Spleen (tissue), 11 donors: ENCODE results near the gene NT5E. TPM values are rescaled to one million over a fixed set of nuclear protein-coding genes. Genes with fewer than 3 reads are reported as not detected.

Source experiments
- DNase-seq: peaks from one replicate; pipeline ENCODE4 v3.0.0-alpha.2; 2020
- H3K27ac ChIP-seq, 8 donors: fragments of 200-600 bp; sonication (generic) in 7 of 8; 1 replicate in 4 of 8; 2 replicates in 4 of 8; pipeline versions ENCODE4 v1.5.0 to v1.8.0; 2016 to 2021; ENCODE audit warnings: inconsistent platforms in 4 of 8, mild to moderate bottlenecking in 4 of 8, moderate library complexity in 1 of 8
- H3K27me3 ChIP-seq, 7 donors: fragments of 200-600 bp; sonication (generic) in 6 of 7; replicated peaks in 1 of 7; 1 replicate in 4 of 7; 2 replicates in 3 of 7; pipeline versions ENCODE4 v1.5.0 to v1.8.0; 2016 to 2021; ENCODE audit warnings: inconsistent platforms in 3 of 7, mild to moderate bottlenecking in 1 of 7
- H3K36me3 ChIP-seq, 6 donors: fragments of 200-600 bp; sonication (generic) in 5 of 6; 1 replicate in 4 of 6; 2 replicates in 2 of 6; pipeline versions ENCODE4 v1.5.0 to v1.8.0; 2016 to 2021; ENCODE audit warnings: inconsistent platforms in 2 of 6
- H3K4me1 ChIP-seq, 6 donors: fragments of 200-600 bp; sonication (generic) in 5 of 6; 1 replicate in 3 of 6; 2 replicates in 3 of 6; pipeline versions ENCODE4 v1.5.0 to v1.8.0; 2016 to 2021; ENCODE audit warnings: inconsistent platforms in 3 of 6
- H3K4me3 ChIP-seq, 8 donors: fragments of 200-600 bp; sonication (generic) in 7 of 8; 1 replicate in 4 of 8; 2 replicates in 4 of 8; pipeline versions ENCODE4 v1.5.0 to v1.8.0; 2016 to 2021; ENCODE audit warnings: inconsistent platforms in 4 of 8, mild to moderate bottlenecking in 4 of 8, moderate library complexity in 2 of 8
- H3K9me3 ChIP-seq, 8 donors: fragments of 200-600 bp; sonication (generic) in 7 of 8; 1 replicate in 4 of 8; 2 replicates in 4 of 8; pipeline versions ENCODE4 v1.5.0 to v1.8.0; 2016 to 2021; ENCODE audit warnings: inconsistent platforms in 4 of 8
- CTCF ChIP-seq, 11 experiments: fragments of 200-600 bp in 7 of 11; fragments of 450-650 bp in 4 of 11; sonication (generic) in 4 of 11; IDR thresholded peaks in 8 of 11; conservative IDR thresholded peaks in 3 of 11; 1 replicate in 7 of 11; 2 replicates in 4 of 11; pipeline versions ENCODE4 v1.4.0 to v1.8.0; 2016 to 2021; ENCODE audit warnings: antibody characterized with exemption in 11 of 11, inconsistent platforms in 4 of 11, mild to moderate bottlenecking in 1 of 11
- POLR2A ChIP-seq, 3 donors: fragments of 450-650 bp; IDR thresholded peaks; one replicate each; pipeline ENCODE4 v1.5.1; 2017; ENCODE audit warnings: antibody characterized with exemption in 3 of 3, mild to moderate bottlenecking in 1 of 3
- POLR2AphosphoS5 ChIP-seq, 3 donors: sonication (generic); formaldehyde crosslinking; IDR thresholded peaks; one replicate each; pipeline ENCODE4 v1.5.1; 2017; ENCODE audit warnings: antibody characterized with exemption in 3 of 3
- WGBS, 5 donors: extraction: QIAGEN DNeasy Blood & Tissue Kit in 3 of 5; methylation state at CpG; one replicate each; pipeline versions ENCODE4 v1.1.5 to v1.1.7; 2013 to 2018; 5-methylcytosine and 5-hydroxymethylcytosine counted together
- intact Hi-C: fragments of 100-400 bp; cut with DNase I; formaldehyde crosslinking; loops from one replicate; pipeline ENCODE4 v1.15.0; 2023; ENCODE audit warnings: low total_unique reads
- polyA plus RNA-seq, 3 donors: library from polyadenylated mRNA; stranded (reverse); fragments of 200-250 nt; gene quantifications; one replicate each; pipeline ENCODE4 v1.2.1, GENCODE V29; 2013
- total RNA-seq, 7 donors: library from RNA; depleted of rRNA in 3 of 7; stranded (reverse); fragments of >200 nt in 3 of 7; fragmentation: NEBNext Ultra II Directional in 4 of 7; extraction: Animal tissue kit (Norgen Biotek cat#: 25700) in 4 of 7; gene quantifications; one replicate each; pipeline versions ENCODE4 v1.1.0 to v1.2.1, GENCODE V29; 2016 to 2021
- donor health status: healthy with polysubstance abuse.
- donor health status: DM: no; HTN: no; CAD: no; lungs with moderate emphysema.
- donor health status: DM: no; HTN: no; CAD: no.
- donor health status: Bipolar disorder and iron deficiency.
- donor health status: healthy.
- donor health status: DM: no; HTN: no; CAD: no.
- donor health status: DM: yes; HTN: yes; CAD: no.

NT5E gene
- total and polyA plus RNA-seq, 10 donors: 8.4 to 32.2 (median 19.1) TPM

- intact Hi-C loops: no loop called here
- Histone ChIP-seq H3K4me1 (peaks cover 0 to 14% (median 0%) of the 10 kb centered on the region in 6 donors), H3K36me3 (no peaks in the 10 kb centered on the region), H3K27ac (no peak overlapping the region), H3K9me3 (no peaks in the 10 kb centered on the region), H3K27me3 (peaks cover 0 to 10% (median 0%) of the 10 kb centered on the region in 7 donors), H3K4me3 (no peak overlapping the region)
- TF ChIP-seq POLR2AphosphoS5 (IDR thresholded peaks at IDR 0.05) (no peak), POLR2A (IDR thresholded peaks at IDR 0.05) (no peak), CTCF (IDR thresholded peaks at IDR 0.05 in 8 of 11, conservative IDR thresholded peaks at IDR 0.05 in 3 of 11) (no peak)
- no peak for DNase-seq
- WGBS, 5 donors: 85 to 95% (median 91%) methylated on average over 2 of the region's 2 CpGs
Measured at GRCh38 chr6:85418059-85418458, 31.8 kb upstream of the NT5E start.

DNA sequence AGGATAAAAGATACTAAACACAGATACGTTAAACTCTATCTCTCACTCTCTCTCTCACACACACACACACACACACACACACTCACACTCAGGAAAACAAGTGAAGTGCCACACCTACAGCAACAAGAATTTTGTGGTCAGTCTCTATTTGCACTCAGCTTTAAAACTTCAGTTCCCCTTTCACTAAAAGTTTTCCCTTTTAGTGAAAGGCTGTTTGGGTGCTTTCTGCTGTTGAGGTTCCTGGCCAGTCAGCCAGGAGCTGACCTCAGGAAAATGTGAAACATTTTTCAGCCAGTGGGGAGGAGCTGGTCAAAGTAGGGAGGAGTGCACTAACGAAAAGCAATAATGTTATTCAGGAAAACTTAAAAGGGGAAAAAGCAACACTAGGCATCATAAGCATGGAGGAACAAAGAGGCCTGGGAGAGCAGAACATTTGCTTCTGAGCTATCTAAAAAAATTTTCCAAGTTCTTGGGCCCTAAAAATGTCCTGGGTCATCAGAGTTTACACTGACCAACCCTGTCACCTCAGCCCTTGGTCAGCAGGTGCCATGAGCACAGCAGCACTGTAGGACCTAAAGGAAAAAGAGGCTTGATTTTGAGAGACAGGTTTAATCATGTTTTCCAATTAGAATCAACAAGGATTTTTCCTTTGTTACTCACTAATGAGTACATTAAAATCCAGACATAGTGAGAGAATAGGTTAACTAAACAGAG, 30.7 kb upstream of the NT5E start:
- Histone ChIP-seq H3K9me3 (no peaks in the 10 kb centered on the region), H3K36me3 (no peaks in the 10 kb centered on the region), H3K4me3 (no peak overlapping the region), H3K27ac (no peak overlapping the region), H3K4me1 (peaks cover 0 to 14% (median 0%) of the 10 kb centered on the region in 6 donors), H3K27me3 (peaks cover 0 to 3% (median 0%) of the 10 kb centered on the region in 7 donors)
- WGBS, 5 donors: 13 to 33% (median 19%) methylated on average over 2 of the region's 2 CpGs
- no peak for DNase-seq
- intact Hi-C loops: no loop called here
- no peak for TF ChIP-seq CTCF (IDR thresholded peaks at IDR 0.05 in 8 of 11, conservative IDR thresholded peaks at IDR 0.05 in 3 of 11)
- TF ChIP-seq POLR2A (IDR thresholded peaks at IDR 0.05): no peak
- no peak for TF ChIP-seq POLR2AphosphoS5 (IDR thresholded peaks at IDR 0.05)

GRCh38 chr6:85420551-85420950, 29.3 kb upstream of the NT5E start:
- TF ChIP-seq POLR2A (IDR thresholded peaks at IDR 0.05): no peak
- TF ChIP-seq CTCF (IDR thresholded peaks at IDR 0.05 in 8 of 11, conservative IDR thresholded peaks at IDR 0.05 in 3 of 11): no peak
- no peak for TF ChIP-seq POLR2AphosphoS5 (IDR thresholded peaks at IDR 0.05)
- DNase-seq: no peak
- Histone ChIP-seq H3K27ac (no peak overlapping the region), H3K4me1 (peaks cover 0 to 14% (median 0%) of the 10 kb centered on the region in 6 donors), H3K36me3 (no peaks in the 10 kb centered on the region), H3K27me3 (no peaks in the 10 kb centered on the region), H3K9me3 (peaks cover 0 to 12% (median 7%) of the 10 kb centered on the region in 8 donors), H3K4me3 (no peak overlapping the region)
- intact Hi-C loops: no loop called here
- WGBS, 5 donors: 89 to 96% (median 94%) methylated on average over 1 of the region's 1 CpG

- intact Hi-C loops: no loop called here
- 77 to 89% (median 81%) methylated on average over 2 of the region's 2 CpGs for WGBS, 5 donors
- no peak overlapping the region for H3K27ac ChIP-seq
- H3K4me1 ChIP-seq: peaks cover 0 to 14% (median 0%) of the 10 kb centered on the region in 6 donors
- peaks cover 0 to 19% (median 13%) of the 10 kb centered on the region in 8 donors for H3K9me3 ChIP-seq
- no peaks in the 10 kb centered on the region for H3K27me3 ChIP-seq
- TF ChIP-seq POLR2A (IDR thresholded peaks at IDR 0.05) (no peak), POLR2AphosphoS5 (IDR thresholded peaks at IDR 0.05) (no peak), CTCF (IDR thresholded peaks at IDR 0.05 in 8 of 11, conservative IDR thresholded peaks at IDR 0.05 in 3 of 11) (no peak)
- no peak overlapping the region for H3K4me3 ChIP-seq
- H3K36me3 ChIP-seq: no peaks in the 10 kb centered on the region
- DNase-seq: no peak
Measured at GRCh38 chr6:85421181-85421580, 28.7 kb upstream of the NT5E start.
